PC-9 (cell line): ENCODE measurements around the gene NPM1. TPM values are rescaled to one million over a fixed set of nuclear protein-coding genes. Genes with fewer than 3 reads are reported as not detected.

Experiments
- BruUV-seq: library from RNA; stranded (reverse); fragments of 400-500 nt; replicated peaks from 2 replicates; lab custom pipeline; 2021; lab: Mats Ljungman, UMichigan
- CTCF ChIA-PET: fragments of 300-600 bp; sonication (Branson Sonifier 250); formaldehyde crosslinking; loops from one replicate; lab custom pipeline; 2022; ENCODE audit warnings: antibody characterized with exemption; lab: Charles Lee
- POLR2A ChIA-PET: fragments of 300-600 bp; sonication (Branson Sonifier 250); formaldehyde crosslinking; loops from one replicate; lab custom pipeline; 2022; ENCODE audit warnings: antibody characterized with exemption; ENCODE audit not compliant: unreplicated experiment; lab: Charles Lee
- DNase-seq, 2 experiments: peaks; one replicate each; pipeline versions ENCODE4 v3.0.0 to v3.0.0-alpha.2; 2015 to 2022; ENCODE audit warnings: mixed read lengths in 1 of 2
- H2AFZ ChIP-seq: fragments of 200-600 bp; sonication (generic); 2 replicates; pipeline ENCODE4 v1.8.1; 2017; ENCODE audit warnings: antibody characterized with exemption
- H3F3A ChIP-seq: fragments of 200-600 bp; sonication (generic); 2 replicates; pipeline ENCODE4 v1.8.1; 2017; ENCODE audit warnings: antibody characterized with exemption, mild to moderate bottlenecking, low read depth; ENCODE audit not compliant: insufficient read depth
- H3K27ac ChIP-seq: fragments of 200-600 bp; sonication (generic); 2 replicates; pipeline ENCODE4 v1.6.1; 2016; ENCODE audit warnings: mixed run types
- H3K27me3 ChIP-seq: fragments of 200-600 bp; sonication (generic); 2 replicates; pipeline ENCODE4 v1.6.1; 2016; ENCODE audit warnings: low read depth, mixed run types; ENCODE audit not compliant: insufficient read depth
- H3K36me3 ChIP-seq: fragments of 200-600 bp; sonication (generic); 2 replicates; pipeline ENCODE4 v1.6.1; 2016; ENCODE audit warnings: low read depth, mixed run types
- H3K4me1 ChIP-seq: fragments of 200-600 bp; sonication (generic); replicated peaks from 2 replicates; pipeline ENCODE4 v1.6.1; 2016; ENCODE audit warnings: mixed run types; ENCODE audit not compliant: insufficient read depth
- H3K4me2 ChIP-seq: fragments of 200-600 bp; sonication (generic); 2 replicates; pipeline ENCODE4 v1.6.1; 2017; ENCODE audit warnings: mixed run types
- H3K4me3 ChIP-seq: fragments of 200-600 bp; sonication (generic); 2 replicates; pipeline ENCODE4 v1.6.1; 2016; ENCODE audit warnings: mixed run types
- H3K79me2 ChIP-seq: fragments of 200-600 bp; sonication (generic); 2 replicates; pipeline ENCODE4 v1.6.1; 2017; ENCODE audit warnings: low read depth, mixed run types
- H3K9me2 ChIP-seq: fragments of 200-600 bp; sonication (generic); 2 replicates; pipeline ENCODE4 v1.8.1; 2017; ENCODE audit warnings: mild to moderate bottlenecking; ENCODE audit not compliant: insufficient read depth
- H3K9me3 ChIP-seq: fragments of 200-600 bp; sonication (generic); 2 replicates; pipeline ENCODE4 v1.8.1; 2016; ENCODE audit warnings: low read depth; ENCODE audit not compliant: insufficient read depth
- H4K20me1 ChIP-seq: fragments of 200-600 bp; sonication (generic); 2 replicates; pipeline ENCODE4 v1.8.1; 2017; ENCODE audit not compliant: insufficient read depth
- CTCF ChIP-seq: fragments of 200-600 bp; sonication (generic); conservative IDR thresholded peaks from 2 replicates; pipeline ENCODE4 v1.6.1; 2017; ENCODE audit warnings: mixed run types, antibody characterized with exemption, mild to moderate bottlenecking, moderate library complexity
- EZH2 ChIP-seq: fragments of 200-600 bp; sonication (generic); IDR thresholded peaks from 2 replicates; pipeline ENCODE4 v1.8.0; 2017; ENCODE audit warnings: antibody characterized with exemption, low read depth
- intact Hi-C: fragments of 100-400 bp; cut with micrococcal nuclease; formaldehyde crosslinking; loops from one replicate; pipeline ENCODE4 v1.10.0; 2022; ENCODE audit not compliant: unreplicated experiment
- total RNA-seq: library from RNA; stranded (reverse); gene quantifications from 2 replicates; pipeline ENCODE4 v1.2.3, GENCODE V29; 2021

NPM1 gene
- total RNA-seq, 1 experiment from 2014 or later, result 2,285 TPM

GRCh38 chr5:171418316-171418981, 30.8 kb downstream of the NPM1 start:
- H3K27me3 ChIP-seq, result no peaks in the 10 kb centered on the region
- H2AFZ ChIP-seq, result 0 out of 2 replicates have a peak overlapping the region, but pooled peaks have one; percentile 60

GRCh38 chr5:171418982-171419687, 31.5 kb downstream of the NPM1 start, which contains the start of gene FGF18:
Gene FGF18 (plus strand): TSS chr5:171419647. CDS start chr5:171420200, 553 bp downstream.
- H3K9me3 ChIP-seq, result no peaks in the 10 kb centered on the region
- TF ChIP-seq CTCF, result peak; percentile 30; the same call in 1 of the 2 replicates
- TF ChIP-seq EZH2, result no peak
- ChIA-PET POLR2A (interaction anchor here (0.5 to 0.7 kb wide), 4 partner anchors 293 to 837 kb away, joined by 3 to 11 read pairs (median 4); no protein-coding TSS in a partner anchor), CTCF (interaction anchor here (0.6 to 1.2 kb wide), 7 partner anchors 32 to 927 kb away, joined by 3 to 6 read pairs (median 3); no protein-coding TSS in a partner anchor)
- no peaks in the 10 kb centered on the region for H3K9me2 ChIP-seq
- H3K27ac ChIP-seq, result no peak within 1 kb of the TSS
- no TSS peak for BruUV-seq
- H4K20me1 ChIP-seq, result peaks cover 19% of the 10 kb centered on the region
- H3K4me2 ChIP-seq, result peak within 1 kb of the TSS; percentile 92
- H3K36me3 ChIP-seq, result no peaks in the 10 kb centered on the region
- H2AFZ ChIP-seq, result peak within 1 kb of the TSS; percentile 76
- no peaks in the 10 kb centered on the region for H3K79me2 ChIP-seq
- H3K4me1 ChIP-seq, result 0 out of 2 replicates have a peak, but pooled peaks cover 7% of the 10 kb centered on the region
- H3K27me3 ChIP-seq, result no peaks in the 10 kb centered on the region
- DNase-seq, result peak; percentile 62 to 69
- H3K4me3 ChIP-seq, result peak within 1 kb of the TSS; percentile 64
- peaks cover 42% of the 10 kb centered on the region for H3F3A ChIP-seq
- intact Hi-C loops, result loop anchor here (1.0 to 10.0 kb wide), 7 partner anchors 63 to 866 kb away; partner anchors contain the start of genes STK10 and UBTD2

More at GRCh38 chr5:171418316-171418981, 30.8 kb downstream of the NPM1 start:
- no peaks in the 10 kb centered on the region for H3K79me2 ChIP-seq
- H3K9me3 ChIP-seq, result no peaks in the 10 kb centered on the region
- peak overlapping the region; percentile 92 for H3K4me2 ChIP-seq
- peak overlapping the region; percentile 64; the same call in 1 of the 2 replicates for H3K4me3 ChIP-seq
- no peaks in the 10 kb centered on the region for H3K9me2 ChIP-seq
- H3K27ac ChIP-seq, result no peak overlapping the region
- ChIA-PET CTCF (interaction anchor here (0.6 to 1.2 kb wide), 5 partner anchors 32 to 676 kb away, joined by 3 read pairs; no protein-coding TSS in a partner anchor), POLR2A (interaction anchor here (0.5 kb wide), 2 partner anchors 495 to 539 kb away, joined by 3 to 4 read pairs; no protein-coding TSS in a partner anchor)
- 0 out of 2 replicates have a peak, but pooled peaks cover 2% of the 10 kb centered on the region for H3K36me3 ChIP-seq
- BruUV-seq, result no TSS peak
- H4K20me1 ChIP-seq, result peaks cover 25% of the 10 kb centered on the region
- DNase-seq, result peak; percentile 70 to 87
- intact Hi-C loops, result loop anchor here (1.0 to 10.0 kb wide), 7 partner anchors 64 to 866 kb away; partner anchors contain the start of genes STK10 and UBTD2
- H3K4me1 ChIP-seq, result 0 out of 2 replicates have a peak, but pooled peaks cover 7% of the 10 kb centered on the region
- peaks cover 49% of the 10 kb centered on the region for H3F3A ChIP-seq
- TF ChIP-seq EZH2 (no peak), CTCF (peak; percentile 93)
